Progenitor cell of endocrine pancreas (in vitro differentiated cells): ENCODE results near the gene LHX3. TPM values are rescaled to one million over a fixed set of nuclear protein-coding genes. Genes with fewer than 3 reads are reported as not detected.
A peak's percentile ranks its signal among the peaks of the same experiment; 100 is the strongest.

Experiments
- DNase-seq: peaks from one replicate; pipeline ENCODE4 v3.0.0; 2021; ENCODE audit warnings: low spot score; ENCODE audit not compliant: unreplicated experiment
- H3K27ac Mint-ChIP-seq: 2 replicates; pipeline ENCODE4 v1.8.0; 2021; ENCODE audit warnings: mild to moderate bottlenecking, moderate library complexity, mixed read lengths
- H3K27me3 Mint-ChIP-seq: 2 replicates; pipeline ENCODE4 v1.8.0; 2021; ENCODE audit warnings: mixed read lengths
- H3K36me3 Mint-ChIP-seq: 2 replicates; pipeline ENCODE4 v1.8.0; 2022; ENCODE audit warnings: mixed read lengths; ENCODE audit not compliant: insufficient read depth
- H3K4me1 Mint-ChIP-seq: 2 replicates; pipeline ENCODE4 v1.8.0; 2021; ENCODE audit warnings: low read depth, mixed read lengths
- H3K4me3 Mint-ChIP-seq: 2 replicates; pipeline ENCODE4 v1.8.0; 2021; ENCODE audit warnings: low read depth, mild to moderate bottlenecking, moderate library complexity, mixed read lengths
- H3K9me3 Mint-ChIP-seq: 2 replicates; pipeline ENCODE4 v1.8.0; 2021; ENCODE audit warnings: low read depth, mixed read lengths
- CTCF ChIP-seq: fragments of 200-600 bp; sonication (generic); IDR thresholded peaks from one replicate; pipeline ENCODE4 v1.5.0; 2021; ENCODE audit warnings: antibody characterized with exemption, mild to moderate bottlenecking; ENCODE audit not compliant: unreplicated experiment
- total RNA-seq: library from RNA; stranded (reverse); gene quantifications from 2 replicates; pipeline ENCODE4 v1.2.1, GENCODE V29; 2021

Gene LHX3
- total RNA-seq, 1 donor from 2014 or later: not detected

DNA sequence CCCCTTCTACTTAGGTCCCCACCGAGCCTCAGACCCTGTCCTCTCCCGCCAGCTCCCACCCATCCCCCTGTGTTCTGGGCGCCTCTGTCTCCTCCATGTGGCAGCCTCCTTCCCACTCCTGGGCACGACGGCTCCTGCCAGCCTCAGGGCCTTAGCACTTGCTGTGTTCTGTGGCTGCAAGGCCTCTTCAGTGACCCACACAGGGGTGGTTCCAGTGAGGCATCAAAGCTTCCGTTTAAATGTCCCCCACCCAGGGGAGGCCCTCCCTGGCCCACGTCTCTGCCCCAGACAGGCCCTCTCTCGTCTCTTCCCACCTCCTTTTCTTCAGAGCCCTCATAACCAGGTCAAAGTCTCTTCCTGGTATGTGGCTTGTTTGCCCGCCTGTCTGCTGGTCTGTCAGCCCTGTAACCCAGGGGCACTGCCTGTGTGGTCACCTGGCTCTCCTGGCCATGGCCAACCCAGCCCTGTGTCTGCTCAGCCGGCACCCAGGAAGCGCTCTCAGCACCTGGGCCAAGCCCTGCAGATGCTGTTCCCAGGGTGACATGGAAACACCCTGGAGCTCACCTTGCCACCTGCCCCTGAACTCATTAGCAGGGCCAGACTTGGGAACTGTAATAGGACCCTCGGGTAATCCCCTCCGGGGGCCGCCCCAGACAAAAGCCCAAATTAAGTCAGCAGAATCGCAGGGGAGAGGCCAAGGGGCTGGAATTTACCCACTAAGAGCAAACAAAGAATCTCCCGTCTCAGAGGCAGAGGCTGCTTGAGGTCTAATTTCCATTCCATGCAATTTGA lies 33.7 kb downstream of the LHX3 start:
- no peak for TF ChIP-seq CTCF
- peaks cover 11% of the 10 kb centered on the region for H3K27me3 Mint-ChIP-seq
- peaks cover 3% of the 10 kb centered on the region for H3K9me3 Mint-ChIP-seq
- H3K4me1 Mint-ChIP-seq: peaks cover 28% of the 10 kb centered on the region
- DNase-seq: no peak
- H3K4me3 Mint-ChIP-seq: peak overlapping the region; percentile 27
- H3K36me3 Mint-ChIP-seq: no peaks in the 10 kb centered on the region
- H3K27ac Mint-ChIP-seq: peak overlapping the region; percentile 91

DNA sequence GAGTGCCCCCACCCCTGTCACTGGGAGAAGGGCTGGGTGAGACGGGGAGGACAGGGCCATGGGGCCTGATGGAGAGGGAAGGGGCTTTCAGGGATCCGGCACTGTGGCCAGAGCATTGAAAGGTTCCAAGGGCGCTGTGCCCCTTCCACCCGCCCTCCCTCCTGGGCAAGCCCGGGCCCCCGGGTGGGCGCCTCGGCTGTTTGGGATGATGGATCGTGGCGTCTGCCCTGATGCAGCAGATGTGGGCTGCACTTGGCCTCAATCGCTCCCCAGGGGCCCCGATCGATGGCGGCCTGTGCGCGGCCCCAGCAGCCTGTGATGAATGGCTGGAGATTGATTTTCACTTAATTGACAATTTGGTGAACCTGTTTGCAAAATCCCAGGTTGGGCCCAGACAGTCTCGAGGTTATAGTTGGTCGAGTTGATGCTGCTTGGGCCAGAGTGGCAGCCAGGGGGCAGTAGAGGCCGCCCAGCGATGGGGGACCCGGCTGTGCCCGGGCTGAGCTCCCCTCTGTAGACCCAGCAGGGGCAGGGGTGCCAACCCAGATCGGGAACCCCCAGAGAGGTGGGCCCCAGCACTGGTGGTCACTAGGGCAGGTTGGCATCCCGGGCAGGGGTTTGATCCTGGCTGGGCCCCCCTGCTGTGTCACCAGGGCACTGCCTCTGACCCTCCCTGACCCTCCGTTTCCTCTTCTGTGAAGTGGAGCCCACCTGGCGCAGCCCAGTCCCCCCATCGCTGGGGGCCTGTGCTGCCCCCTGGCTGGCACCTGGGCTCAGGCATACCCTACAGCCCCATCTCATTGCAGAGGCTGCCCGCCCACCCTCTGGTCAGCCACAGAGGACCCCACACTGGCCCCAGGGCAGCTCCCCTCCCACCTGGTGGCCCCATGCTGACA lies 34.7 kb downstream of the LHX3 start:
- TF ChIP-seq CTCF: peak; percentile 91
- Mint-ChIP-seq H3K9me3 (peaks cover 3% of the 10 kb centered on the region), H3K4me3 (no peak overlapping the region), H3K27me3 (peaks cover 8% of the 10 kb centered on the region), H3K36me3 (no peaks in the 10 kb centered on the region), H3K27ac (peak overlapping the region; percentile 91), H3K4me1 (peaks cover 28% of the 10 kb centered on the region)
- peak; percentile 71 for DNase-seq

- Mint-ChIP-seq H3K27ac (no peak overlapping the region), H3K4me3 (peak overlapping the region; percentile 26), H3K36me3 (no peaks in the 10 kb centered on the region), H3K4me1 (peaks cover 28% of the 10 kb centered on the region), H3K27me3 (peaks cover 8% of the 10 kb centered on the region), H3K9me3 (peaks cover 3% of the 10 kb centered on the region)
- DNase-seq: no peak
- no peak for TF ChIP-seq CTCF
Observed at GRCh38 chr9:136169495-136169894, 35.4 kb downstream of the LHX3 start.

DNA sequence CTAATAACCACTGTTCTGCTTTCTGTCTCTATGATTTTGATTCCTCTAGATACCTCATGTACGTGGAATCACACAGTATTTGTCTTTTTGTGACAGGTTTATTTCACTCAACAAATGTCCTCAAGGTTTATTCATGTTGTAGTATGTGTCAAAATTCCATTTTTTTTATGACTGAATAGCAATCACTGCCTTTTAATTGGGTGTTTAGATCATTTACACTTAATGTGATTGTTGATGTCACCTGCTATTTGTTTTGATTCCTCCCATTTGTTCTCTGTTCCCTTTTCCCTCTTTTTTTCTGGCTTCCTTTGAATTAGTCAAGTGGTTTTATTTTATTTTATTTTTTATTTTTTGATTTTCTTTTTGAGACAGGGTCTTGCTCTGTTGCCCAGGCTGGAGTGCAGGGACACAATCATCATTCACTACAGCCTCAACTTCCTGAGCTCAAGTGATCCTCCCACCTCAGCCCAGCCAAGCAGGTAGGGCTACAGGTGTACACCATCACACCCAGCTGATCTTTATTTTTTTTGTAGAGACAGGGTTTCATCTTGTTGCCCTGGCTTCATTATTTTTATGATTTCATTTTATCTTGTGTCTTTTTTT lies 41.6 kb downstream of the LHX3 start:
- no peak overlapping the region for H3K4me3 Mint-ChIP-seq
- peaks cover 25% of the 10 kb centered on the region for H3K4me1 Mint-ChIP-seq
- TF ChIP-seq CTCF: no peak
- H3K27ac Mint-ChIP-seq: no peak overlapping the region
- peaks cover 2% of the 10 kb centered on the region for H3K27me3 Mint-ChIP-seq
- DNase-seq: no peak
- H3K9me3 Mint-ChIP-seq: peaks cover 6% of the 10 kb centered on the region
- no peaks in the 10 kb centered on the region for H3K36me3 Mint-ChIP-seq

GRCh38 chr9:136160995-136161610 lies 43.8 kb downstream of the LHX3 start:
- peaks cover 3% of the 10 kb centered on the region for H3K9me3 Mint-ChIP-seq
- H3K4me3 Mint-ChIP-seq: peak overlapping the region; percentile 26
- H3K27ac Mint-ChIP-seq: peak overlapping the region; percentile 57
- no peaks in the 10 kb centered on the region for H3K27me3 Mint-ChIP-seq
- H3K36me3 Mint-ChIP-seq: no peaks in the 10 kb centered on the region
- no peak for TF ChIP-seq CTCF
- H3K4me1 Mint-ChIP-seq: peaks cover 31% of the 10 kb centered on the region
- no peak for DNase-seq
